GM19395 (cell line): ENCODE data around the gene LTB4R2.

Experiments
- ATAC-seq: cut with Tn5 transposase; IDR thresholded peaks from one replicate; pipeline ENCODE4 v1.9.1; 2021; ENCODE audit warnings: mild to moderate bottlenecking, moderate library complexity; ENCODE audit not compliant: unreplicated experiment

LTB4R2 gene

GRCh38 chr14:24277071-24277470 lies 32.9 kb upstream of the LTB4R2 start:
- ATAC-seq: no peak

- ATAC-seq: no peak
Measured at GRCh38 chr14:24277606-24278321, 32.2 kb upstream of the LTB4R2 start.

DNA sequence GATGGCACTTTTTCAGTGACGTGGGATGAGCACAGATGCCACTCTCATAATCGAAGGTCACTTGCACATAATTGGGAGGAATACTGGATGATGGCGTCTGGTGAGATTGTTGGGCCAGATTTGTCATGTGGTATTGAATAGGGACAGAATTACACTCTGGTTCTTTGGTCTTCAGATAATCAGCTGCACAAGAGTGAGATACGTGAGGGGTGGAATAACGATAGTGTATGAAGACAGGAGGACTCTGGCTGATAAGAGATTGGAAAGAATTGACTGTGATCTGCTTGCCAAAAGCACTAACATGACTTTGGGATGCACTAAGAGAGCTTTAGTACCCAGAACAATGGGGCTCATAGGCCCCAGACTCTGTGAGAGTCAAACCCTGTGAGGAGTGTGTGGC lies 31.5 kb upstream of the LTB4R2 start:
- no peak for ATAC-seq

DNA sequence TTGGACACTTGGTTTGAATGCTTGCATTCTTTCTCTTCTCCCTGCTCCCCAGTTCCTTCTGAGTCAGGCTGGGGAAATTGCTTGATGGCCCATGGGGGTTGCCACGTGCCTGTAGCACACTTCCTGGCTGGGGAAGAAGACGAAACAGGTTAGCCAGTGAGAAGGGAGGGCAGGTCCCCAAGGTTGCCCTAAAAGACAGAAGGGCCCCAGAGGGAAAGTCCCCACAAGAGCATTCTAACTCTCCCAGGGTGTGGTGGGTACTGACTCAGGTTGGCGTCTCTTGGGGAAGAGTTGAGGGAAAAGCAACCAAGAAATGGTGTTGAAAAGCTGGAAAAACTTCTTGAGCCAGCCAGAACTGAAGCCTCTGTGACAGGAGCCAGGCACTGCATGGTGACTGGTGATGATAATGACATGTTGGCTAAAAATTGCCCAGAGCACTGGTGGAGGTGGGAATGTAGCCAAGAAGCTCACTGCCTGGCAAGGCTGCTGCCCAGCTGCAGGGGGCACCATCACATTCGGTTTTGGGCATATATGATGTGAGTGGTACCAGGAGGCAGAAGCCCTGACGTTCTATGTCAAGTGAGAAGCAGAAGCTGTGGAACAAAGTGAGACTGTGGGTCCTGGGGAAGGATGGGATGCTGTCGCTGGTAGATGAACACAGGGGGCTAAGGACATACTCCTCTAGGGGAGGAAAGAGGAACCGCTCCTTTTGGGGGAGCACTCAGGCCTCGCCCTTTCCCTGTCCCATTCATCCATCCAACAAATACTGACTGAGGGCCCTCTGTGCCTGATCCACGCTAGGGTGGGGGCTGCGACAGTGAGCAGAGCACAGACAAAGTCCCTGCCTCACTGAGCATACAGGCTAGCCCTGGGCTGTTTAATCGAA lies 30.4 kb upstream of the LTB4R2 start:
- peak; percentile 63 for ATAC-seq

GRCh38 chr14:24280797-24281460 lies 29.0 kb upstream of the LTB4R2 start:
- no peak for ATAC-seq

GRCh38 chr14:24281636-24282035 lies 28.3 kb upstream of the LTB4R2 start:
- no peak for ATAC-seq

GRCh38 chr14:24282736-24283135 lies 27.2 kb upstream of the LTB4R2 start:
- ATAC-seq: no peak

DNA sequence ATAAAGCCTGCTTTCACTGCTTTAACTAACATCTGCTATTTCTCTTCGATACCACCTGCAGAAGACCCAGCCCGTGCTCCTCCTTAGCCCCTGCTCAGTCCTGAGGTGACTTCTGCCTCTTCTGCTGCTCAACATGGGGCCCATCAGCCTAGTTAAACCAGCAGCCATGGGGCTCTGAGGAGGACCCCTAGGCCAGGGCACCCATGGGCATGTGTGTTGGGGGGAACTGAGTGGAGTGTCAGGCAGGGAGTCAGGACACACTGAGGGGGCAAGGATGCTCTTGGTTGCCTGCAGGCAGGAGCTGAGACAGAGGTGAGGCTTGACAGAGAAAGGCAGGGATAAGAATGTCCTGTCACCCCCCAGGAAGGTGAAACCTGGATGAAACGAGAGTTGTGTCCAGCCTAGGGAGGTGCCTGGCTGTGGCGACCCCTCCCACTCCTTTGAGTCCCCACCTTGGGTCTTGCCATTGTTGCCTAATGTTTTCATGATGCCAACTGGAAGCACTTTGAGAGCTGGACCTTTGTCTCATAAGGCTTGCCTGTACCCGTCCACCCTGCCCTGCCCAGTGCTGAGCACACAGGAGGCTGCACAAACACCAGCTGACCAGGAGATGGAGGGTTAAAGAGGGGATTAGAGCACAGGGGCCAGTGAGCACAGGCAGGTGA lies 26.0 kb upstream of the LTB4R2 start:
- ATAC-seq: no peak

GRCh38 chr14:24284501-24285035 lies 25.4 kb upstream of the LTB4R2 start:
- no peak for ATAC-seq

DNA sequence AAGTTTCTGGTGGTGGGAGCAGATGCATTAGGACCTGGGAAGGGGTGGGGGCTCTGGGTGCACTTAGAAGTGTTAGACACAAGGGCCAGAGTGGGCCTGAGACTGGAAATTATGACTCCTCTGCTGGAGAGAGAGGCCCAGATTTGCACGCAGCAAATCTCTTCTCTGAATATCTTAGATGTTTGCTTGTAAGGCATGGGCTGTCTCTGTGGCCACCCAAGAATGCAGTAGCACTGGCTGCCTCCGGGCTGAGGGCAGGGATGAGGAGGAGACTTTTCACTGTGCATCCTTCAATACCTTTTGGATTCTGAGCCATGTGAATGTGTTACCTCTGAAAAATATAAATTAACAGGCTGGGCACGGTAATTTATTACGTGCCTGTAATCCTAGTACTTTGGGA lies 24.6 kb upstream of the LTB4R2 start:
- ATAC-seq: no peak

GRCh38 chr14:24286996-24287395 lies 22.9 kb upstream of the LTB4R2 start:
- no peak for ATAC-seq

DNA sequence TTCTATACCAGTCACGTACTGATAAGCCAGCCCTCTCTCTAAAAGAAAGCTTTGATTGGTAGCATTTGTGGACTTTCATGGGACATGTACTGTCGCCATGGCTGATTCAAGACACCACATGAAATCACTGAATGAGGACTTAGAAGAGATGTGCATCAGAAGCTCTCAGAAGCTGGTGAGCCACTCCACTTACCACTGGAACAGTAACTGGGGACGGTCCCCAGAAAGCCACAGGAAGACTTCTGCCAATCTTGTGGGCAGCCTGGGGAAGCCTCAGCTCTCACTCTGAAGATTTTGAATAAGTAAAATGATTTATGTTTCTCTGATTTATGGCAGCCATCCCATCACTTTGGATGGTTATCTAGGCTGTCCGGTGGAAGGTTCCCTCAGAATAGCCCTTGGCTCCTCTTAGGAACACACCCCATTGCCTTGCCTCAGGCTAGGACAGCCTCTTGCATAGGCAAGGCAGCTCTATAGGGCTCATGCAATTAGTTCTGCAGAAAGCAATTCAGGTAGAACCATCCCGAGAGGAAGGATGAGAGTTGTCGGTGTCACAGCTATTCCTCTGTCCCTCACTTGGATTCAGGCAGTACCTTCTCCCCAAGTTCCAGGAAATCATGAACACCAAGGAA lies 20.2 kb upstream of the LTB4R2 start:
- ATAC-seq: peak; percentile 87

DNA sequence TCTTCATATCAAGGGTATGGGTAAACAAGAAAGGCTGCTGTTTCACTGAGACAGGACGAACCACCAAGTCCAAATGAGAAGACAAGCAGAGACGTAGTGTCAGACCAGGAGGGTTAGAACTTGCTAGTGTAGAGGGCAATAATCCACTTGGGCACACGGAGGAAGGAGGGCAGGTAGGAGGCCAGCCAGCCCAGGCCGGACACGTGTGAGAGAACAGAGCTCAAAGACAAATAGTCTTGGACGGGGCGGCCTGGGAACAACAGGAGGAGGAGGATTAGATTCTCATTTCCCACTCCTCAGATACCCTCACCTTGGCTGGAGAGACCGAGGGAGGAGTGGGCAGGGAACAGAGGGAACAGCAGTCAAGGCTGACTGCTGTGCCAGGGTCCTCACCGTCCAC lies 19.2 kb upstream of the LTB4R2 start:
- ATAC-seq: no peak

- no peak for ATAC-seq
Measured at GRCh38 chr14:24291446-24292117, 18.4 kb upstream of the LTB4R2 start.

DNA sequence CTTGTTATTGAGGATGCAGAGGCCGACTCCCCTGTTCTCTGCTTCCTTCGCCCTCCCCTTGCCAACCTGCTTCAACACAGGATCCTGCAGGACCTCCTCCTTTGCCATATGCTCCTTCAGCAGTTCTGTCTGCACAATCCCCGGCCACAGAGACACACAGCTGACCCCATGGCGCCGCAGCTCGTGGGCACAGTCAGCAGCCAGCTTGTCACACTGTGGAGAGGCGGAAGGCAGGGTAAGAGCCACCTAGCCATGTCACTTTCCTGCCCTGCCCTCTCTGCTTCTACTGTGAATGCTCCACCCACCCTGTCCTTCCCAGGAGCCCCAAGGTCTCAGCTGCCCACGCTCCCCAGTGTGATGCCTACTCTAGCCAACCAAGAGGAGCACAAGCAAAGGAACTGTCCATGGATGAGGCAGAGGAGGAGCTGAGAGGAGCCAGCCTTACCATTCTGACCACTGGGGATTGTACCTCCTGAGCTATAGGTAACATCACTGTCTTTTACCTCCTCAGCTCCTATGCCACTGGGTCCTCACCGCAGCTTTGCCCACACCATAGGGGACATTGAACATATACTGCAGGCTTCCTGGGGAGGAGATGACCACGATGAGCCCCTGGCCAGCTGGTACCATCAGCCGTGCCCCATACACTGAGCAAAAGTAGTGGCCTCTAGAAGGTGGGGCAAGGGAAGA lies 17.7 kb upstream of the LTB4R2 start:
- ATAC-seq: no peak

DNA sequence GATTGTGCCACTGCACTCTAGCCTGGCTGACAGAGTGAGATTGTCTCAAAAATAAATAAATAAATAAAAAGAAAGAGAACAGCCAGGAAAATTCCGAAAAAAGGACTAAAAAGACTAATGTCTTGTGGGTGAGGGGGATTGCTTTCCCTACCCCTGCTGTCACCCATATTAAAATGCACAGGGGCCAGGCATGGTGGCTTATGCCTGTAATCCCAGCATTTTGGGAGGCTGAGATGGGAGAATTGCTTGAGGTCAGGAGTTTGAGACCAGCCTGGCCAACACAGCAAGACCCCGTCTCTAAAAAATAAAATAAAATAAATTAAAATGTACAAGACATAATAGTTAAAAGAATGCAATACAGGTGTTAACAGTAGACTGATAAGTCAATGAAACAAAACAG lies 16.4 kb upstream of the LTB4R2 start:
- no peak for ATAC-seq

DNA sequence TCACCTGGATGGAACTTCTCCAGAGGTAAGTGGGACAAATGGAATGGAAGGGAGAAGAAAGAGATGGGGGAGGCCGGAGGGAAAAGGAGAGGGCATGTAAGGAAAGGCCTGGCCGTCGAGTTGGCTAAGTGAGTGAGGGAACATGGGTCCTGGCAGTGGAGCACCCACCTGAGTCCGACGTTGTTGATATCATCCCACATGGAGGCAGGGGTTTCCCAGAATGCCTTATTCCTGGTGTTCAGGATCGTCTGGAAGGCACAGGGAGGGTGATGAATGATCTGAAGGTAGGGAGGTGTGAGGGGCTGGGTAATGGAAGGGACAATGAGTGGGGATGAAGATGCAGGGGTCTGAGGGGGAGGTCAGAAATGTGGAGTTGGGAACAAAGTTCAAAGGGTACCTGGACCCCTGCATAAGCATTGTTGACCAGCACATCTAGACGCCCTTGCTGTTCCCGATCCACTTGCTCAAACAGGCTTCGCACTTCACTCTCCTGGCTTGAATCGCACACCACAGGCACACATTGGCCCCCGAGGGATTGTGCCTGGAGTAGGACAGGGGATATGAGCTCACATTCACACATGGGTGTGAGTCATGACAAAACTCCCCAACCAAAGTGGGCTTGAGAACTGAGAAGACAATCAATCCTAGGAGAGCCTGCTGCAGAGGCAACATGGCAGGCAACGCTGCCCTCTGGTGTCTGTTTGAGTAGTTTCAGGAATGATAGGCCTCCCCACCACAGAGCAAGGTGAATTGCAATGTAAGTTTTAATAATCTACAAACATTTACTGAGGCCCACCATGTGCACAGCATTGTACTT lies 13.4 kb upstream of the LTB4R2 start:
- peak; percentile 68 for ATAC-seq

GRCh38 chr14:24297190-24297964 lies 12.6 kb upstream of the LTB4R2 start:
- peak; percentile 30 for ATAC-seq
